Lower leg skin (tissue), 3 donors: ENCODE results near the gene CYP4F2.

Source experiments
- CTCF ChIP-seq, 3 donors: fragments of 450-650 bp; IDR thresholded peaks; one replicate each; pipeline ENCODE4 v1.5.1; 2016; ENCODE audit warnings: antibody characterized with exemption in 3 of 3, mild to moderate bottlenecking in 3 of 3, moderate library complexity in 2 of 3
- POLR2A ChIP-seq, 2 donors: fragments of 450-650 bp; IDR thresholded peaks; one replicate each; pipeline ENCODE4 v1.6.1; 2016 to 2017; ENCODE audit warnings: antibody characterized with exemption in 2 of 2, mild to moderate bottlenecking in 1 of 2, moderate library complexity in 1 of 2

GRCh38 chr19:15869873-15870272 lies 28.0 kb downstream of the CYP4F2 start:
- TF ChIP-seq CTCF (IDR thresholded peaks at IDR 0.05): no peak
- TF ChIP-seq POLR2A (IDR thresholded peaks at IDR 0.05): no peak
